Measurements from ENCODE around the gene CERCAM.

GRCh38 chr9:128383791-128384190 lies 36.9 kb upstream of the CERCAM start:
- TF ChIP-seq EP300 (IDR thresholded peaks at IDR 0.05) (no peak), CTCF (IDR thresholded peaks at IDR 0.05) (no peak)
